ENCODE measurements around the gene POLR1F. TPM values are rescaled to one million over a fixed set of nuclear protein-coding genes. Genes with fewer than 3 reads are reported as not detected.

The POLR1F gene
- total RNA-seq, 2 experiments from 2014 or later: 18.8 to 20.3 TPM

GRCh38 chr7:19670806-19671205 is 38.0 kb downstream of the POLR1F start:
- peaks cover 5% of the 10 kb centered on the region for H3K27me3 Mint-ChIP-seq (ENCODE audit: low read depth)
- no peaks in the 10 kb centered on the region for H3K4me1 Mint-ChIP-seq (ENCODE audit: low read depth)
- intact Hi-C loops (cut with micrococcal nuclease): no loop called here
- no peaks in the 10 kb centered on the region for H3K36me3 Mint-ChIP-seq (ENCODE audit: low read depth)
- H3K9me3 Mint-ChIP-seq: no peaks in the 10 kb centered on the region
- no peak overlapping the region for H3K27ac Mint-ChIP-seq
- CTCF ChIA-PET: no interaction called here
- DNase-seq: no peak
- no peak overlapping the region for H3K4me3 Mint-ChIP-seq

- H3K4me1 Mint-ChIP-seq (ENCODE audit: low read depth): peaks cover 7% of the 10 kb centered on the region
- no peaks in the 10 kb centered on the region for H3K36me3 Mint-ChIP-seq (ENCODE audit: low read depth)
- no peak overlapping the region for H3K27ac Mint-ChIP-seq
- intact Hi-C loops (cut with micrococcal nuclease): loop anchor here (1.0 to 10.0 kb wide), 4 partner anchors 151 to 1313 kb away; partner anchors contain the start of gene TWIST1
- no peak overlapping the region for H3K4me3 Mint-ChIP-seq
- peaks cover 3% of the 10 kb centered on the region for H3K27me3 Mint-ChIP-seq (ENCODE audit: low read depth)
- H3K9me3 Mint-ChIP-seq: no peaks in the 10 kb centered on the region
- DNase-seq: no peak
- CTCF ChIA-PET: no interaction called here
Observed at GRCh38 chr7:19665399-19666008, 43.3 kb downstream of the POLR1F start.

- CTCF ChIA-PET: interaction anchor here (0.7 kb wide), 1 partner anchor 158 kb away, joined by 3 read pairs; no protein-coding TSS in a partner anchor
- Mint-ChIP-seq H3K4me3 (no peak overlapping the region), H3K27me3 (ENCODE audit: low read depth) (peaks cover 7% of the 10 kb centered on the region), H3K36me3 (ENCODE audit: low read depth) (no peaks in the 10 kb centered on the region), H3K4me1 (ENCODE audit: low read depth) (peaks cover 7% of the 10 kb centered on the region), H3K27ac (no peak overlapping the region), H3K9me3 (no peaks in the 10 kb centered on the region)
- no peak for DNase-seq
- intact Hi-C loops (cut with micrococcal nuclease): loop anchor here (10.0 kb wide), 1 partner anchor 149 kb away; no protein-coding TSS in a partner anchor
Observed at GRCh38 chr7:19663816-19664462, 44.9 kb downstream of the POLR1F start.

GRCh38 chr7:19648791-19649190 is 60.0 kb downstream of the POLR1F start:
- Mint-ChIP-seq H3K27me3 (ENCODE audit: low read depth) (peaks cover 7% of the 10 kb centered on the region), H3K27ac (no peak overlapping the region), H3K4me1 (ENCODE audit: low read depth) (no peaks in the 10 kb centered on the region), H3K36me3 (ENCODE audit: low read depth) (no peaks in the 10 kb centered on the region), H3K4me3 (no peak overlapping the region), H3K9me3 (peaks cover 15% of the 10 kb centered on the region)
- intact Hi-C loops (cut with micrococcal nuclease): no loop called here
- DNase-seq: no peak
- CTCF ChIA-PET: interaction anchor here (0.6 kb wide), 1 partner anchor 1082 kb away, joined by 4 read pairs; no protein-coding TSS in a partner anchor

Small RNA genes within 50 kb of the gene (microRNA-seq; reads per million reads assigned to microRNA genes)
- gene MIR3146 (ENCODE audit: borderline microRNAs expressed, borderline replicate concordance): 2.7 reads per million

Other genes starting within 250 kb of the POLR1F start
- not detected for gene TMEM196, start 64.6 kb upstream of the POLR1F start, total RNA-seq

Measured in activated naive CD4-positive, alpha-beta T cell treated with anti-CD3 and anti-CD28 coated beads for 36 hours (primary cell).